A549 (cell line): Measurements from ENCODE around the gene PACS1.

ENCODE experiments used
- BCL3 ChIP-seq: fragments of >200 bp; sonication (Bioruptor Twin); formaldehyde crosslinking; IDR thresholded peaks from 3 replicates; pipeline ENCODE4 v1.6.1; 2016
- CEBPB ChIP-seq, 2 experiments: fragments of >200 bp in 1 of 2; sonication (Bioruptor Twin) in 1 of 2; formaldehyde crosslinking in 1 of 2; IDR thresholded peaks; 2 replicates each; pipeline ENCODE4 v1.6.1; 2012 to 2016
- ESRRA ChIP-seq: fragments of 150-350 bp; IDR thresholded peaks from 2 replicates; pipeline ENCODE4 v1.6.1; 2014; ENCODE audit warnings: mild to moderate bottlenecking, low read length, borderline replicate concordance
- HDAC2 ChIP-seq: fragments of 200-600 bp; sonication (generic); IDR thresholded peaks from 2 replicates; pipeline ENCODE4 v1.6.1; 2016
- MAX ChIP-seq: IDR thresholded peaks from 2 replicates; pipeline ENCODE4 v1.6.1; 2012
- MAZ ChIP-seq: fragments of 150-350 bp; IDR thresholded peaks from 2 replicates; pipeline ENCODE4 v1.6.1; 2014; ENCODE audit warnings: antibody characterized with exemption, low read depth, low read length, borderline replicate concordance
- POLR2A ChIP-seq: IDR thresholded peaks from 2 replicates; pipeline ENCODE4 v1.6.1; 2012; ENCODE audit warnings: mild to moderate bottlenecking, low read length
- POLR2AphosphoS2 ChIP-seq: conservative IDR thresholded peaks from 2 replicates; pipeline ENCODE4 v1.6.1; 2012; ENCODE audit warnings: low read length, improper control_type of control experiment, inconsistent platforms
- RARB ChIP-seq: fragments of 250-450 bp; sonication (Bioruptor Pico); IDR thresholded peaks from 2 replicates; pipeline ENCODE4 v1.8.0; 2021; ENCODE audit warnings: mild to moderate bottlenecking, moderate library complexity
- SMC3 ChIP-seq: fragments of >200 bp; sonication (Bioruptor Twin); formaldehyde crosslinking; IDR thresholded peaks from 3 replicates; pipeline ENCODE4 v1.6.1; 2018; ENCODE audit warnings: inconsistent platforms
- ZSCAN20 ChIP-seq: fragments of 250-450 bp; sonication (Bioruptor Pico); IDR thresholded peaks from 2 replicates; pipeline ENCODE4 v1.8.0; 2022; ENCODE audit warnings: mild to moderate bottlenecking, moderate library complexity

GRCh38 chr11:66274219-66274618 is 204.1 kb downstream of the PACS1 start:
- TF ChIP-seq ZSCAN20 (CRISPR knock-in tag), result no peak
- no peak for TF ChIP-seq RARB (CRISPR knock-in tag)
- TF ChIP-seq BCL3, result no peak
- TF ChIP-seq HDAC2, result no peak
- TF ChIP-seq CEBPB (IDR thresholded peaks at IDR 0.05), result no peak
- TF ChIP-seq SMC3, result no peak
- no peak for TF ChIP-seq POLR2A
- no peak for TF ChIP-seq MAZ
- TF ChIP-seq POLR2AphosphoS2, result no peak
- TF ChIP-seq ESRRA, result no peak
- TF ChIP-seq MAX, result no peak
